ENCODE data around the gene FAM200B. TPM values are rescaled to one million over a fixed set of nuclear protein-coding genes. Genes with fewer than 3 reads are reported as not detected.

The FAM200B gene
- total RNA-seq, 1 donor from 2014 or later = 16.6 TPM

DNA sequence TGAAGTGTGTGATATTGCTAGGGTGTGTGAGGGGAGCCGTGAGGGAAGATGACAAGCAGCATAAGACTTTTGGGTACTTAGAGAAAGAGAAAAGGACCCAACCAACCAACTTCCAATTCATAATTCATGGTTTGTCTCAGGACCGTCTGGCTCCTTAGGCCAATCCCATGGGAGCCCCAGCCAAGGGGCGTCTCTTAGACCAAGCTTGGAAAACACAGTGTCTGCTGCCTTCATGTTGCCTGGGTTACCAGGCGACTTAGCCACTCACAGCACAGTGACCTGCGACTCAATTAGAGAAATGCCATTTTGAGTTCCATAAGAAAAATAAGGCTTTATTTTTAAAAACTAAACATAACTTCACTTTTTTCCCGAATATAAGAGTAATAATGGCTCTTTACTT, 53.9 kb downstream of the FAM200B start:
- no peak for DNase-seq (ENCODE audit: low read depth, low spot score)

DNA sequence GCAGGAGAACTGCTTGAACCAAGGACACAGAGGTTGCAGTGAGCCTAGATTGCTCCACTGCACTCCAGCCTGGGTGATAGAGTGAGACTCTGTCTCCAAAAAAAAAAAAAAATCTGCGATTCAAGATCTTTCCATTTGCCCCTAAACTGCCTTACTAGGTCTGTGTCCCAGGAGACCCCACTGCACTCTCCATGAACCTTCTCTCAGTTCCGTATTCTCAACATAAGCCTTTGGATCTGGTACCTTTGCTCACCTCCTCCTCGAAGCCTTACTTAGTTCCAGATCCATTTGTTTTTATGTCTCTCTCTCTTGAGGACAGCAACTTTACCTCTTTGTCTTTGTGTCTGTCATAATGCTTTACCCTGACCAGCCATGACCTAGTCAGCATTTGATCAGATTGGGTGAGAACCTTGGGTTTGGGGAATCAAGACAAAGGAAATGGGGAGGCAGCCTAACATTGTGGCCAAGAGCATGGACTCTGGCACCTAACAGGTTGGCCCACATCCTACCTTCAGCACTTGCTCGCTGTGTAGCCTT, 55.0 kb downstream of the FAM200B start:
- no peak for DNase-seq (ENCODE audit: low read depth, low spot score)

DNA sequence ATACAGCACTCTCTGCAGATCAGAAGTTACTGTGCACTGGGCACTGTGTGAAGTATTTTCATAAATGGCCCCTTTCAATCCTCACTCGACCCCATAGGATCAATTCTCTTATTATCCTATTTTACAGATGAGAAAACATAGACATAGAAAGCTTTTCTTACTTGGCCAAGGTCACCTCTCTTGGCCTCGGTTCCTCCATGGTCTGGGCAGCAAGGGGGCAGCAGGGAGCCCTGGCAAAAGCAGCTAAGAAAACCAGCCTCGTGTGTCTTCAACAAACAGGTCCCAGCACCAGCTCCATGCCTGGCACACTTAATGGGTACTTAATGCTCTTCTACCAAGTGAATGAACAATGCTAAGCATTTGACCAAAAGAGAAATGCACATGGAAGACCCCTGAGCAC, 55.6 kb downstream of the FAM200B start:
- DNase-seq (ENCODE audit: low read depth, low spot score) = no peak

DNA sequence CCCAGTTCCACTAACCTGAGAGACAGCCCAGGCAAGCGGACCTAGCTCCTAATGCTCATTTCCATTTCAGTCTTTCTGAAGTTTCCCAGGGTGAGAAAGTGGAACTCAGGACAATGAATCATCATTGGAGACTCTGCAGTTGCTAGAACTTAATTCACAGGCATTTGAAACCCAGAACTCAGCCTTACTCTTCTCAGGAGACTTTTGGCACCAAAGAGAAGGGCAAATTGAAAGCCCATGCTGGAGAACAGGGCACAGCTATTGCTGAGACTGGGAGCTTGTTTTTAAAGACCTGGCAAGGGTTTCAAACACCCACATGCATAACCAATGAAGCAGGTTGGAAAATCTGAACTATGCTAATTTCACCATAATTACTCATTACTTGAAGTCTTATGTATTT, 57.2 kb downstream of the FAM200B start:
- DNase-seq (ENCODE audit: low read depth, low spot score) = no peak

Other genes starting within 250 kb of the FAM200B start
- 12.3 and 13.2 TPM in 2 replicates for gene CC2D2A, start 211.9 kb upstream of the FAM200B start, total RNA-seq
- 71.3 and 149 TPM in 2 replicates for gene FBXL5, start 26.5 kb upstream of the FAM200B start, total RNA-seq
- gene BST1, start 21.2 kb downstream of the FAM200B start, total RNA-seq = 19.2 and 23.8 TPM in 2 replicates
- 0.04 and 0.07 TPM in 2 replicates for gene CD38, start 96.5 kb downstream of the FAM200B start, total RNA-seq